Activated naive CD4-positive, alpha-beta T cell treated with Interleukin-2 at 50 U/mL for 16 hours (primary cell): ENCODE data around the gene AGRN.
"Not testable (repeated sequence)": the region's sequence is repeated elsewhere in the genome, so short reads cannot be mapped to it uniquely, and the experiment has no call there.

Experiments
- DNase-seq: peaks from one replicate; pipeline ENCODE4 v3.0.0-alpha.2; 2020

AGRN gene

DNA sequence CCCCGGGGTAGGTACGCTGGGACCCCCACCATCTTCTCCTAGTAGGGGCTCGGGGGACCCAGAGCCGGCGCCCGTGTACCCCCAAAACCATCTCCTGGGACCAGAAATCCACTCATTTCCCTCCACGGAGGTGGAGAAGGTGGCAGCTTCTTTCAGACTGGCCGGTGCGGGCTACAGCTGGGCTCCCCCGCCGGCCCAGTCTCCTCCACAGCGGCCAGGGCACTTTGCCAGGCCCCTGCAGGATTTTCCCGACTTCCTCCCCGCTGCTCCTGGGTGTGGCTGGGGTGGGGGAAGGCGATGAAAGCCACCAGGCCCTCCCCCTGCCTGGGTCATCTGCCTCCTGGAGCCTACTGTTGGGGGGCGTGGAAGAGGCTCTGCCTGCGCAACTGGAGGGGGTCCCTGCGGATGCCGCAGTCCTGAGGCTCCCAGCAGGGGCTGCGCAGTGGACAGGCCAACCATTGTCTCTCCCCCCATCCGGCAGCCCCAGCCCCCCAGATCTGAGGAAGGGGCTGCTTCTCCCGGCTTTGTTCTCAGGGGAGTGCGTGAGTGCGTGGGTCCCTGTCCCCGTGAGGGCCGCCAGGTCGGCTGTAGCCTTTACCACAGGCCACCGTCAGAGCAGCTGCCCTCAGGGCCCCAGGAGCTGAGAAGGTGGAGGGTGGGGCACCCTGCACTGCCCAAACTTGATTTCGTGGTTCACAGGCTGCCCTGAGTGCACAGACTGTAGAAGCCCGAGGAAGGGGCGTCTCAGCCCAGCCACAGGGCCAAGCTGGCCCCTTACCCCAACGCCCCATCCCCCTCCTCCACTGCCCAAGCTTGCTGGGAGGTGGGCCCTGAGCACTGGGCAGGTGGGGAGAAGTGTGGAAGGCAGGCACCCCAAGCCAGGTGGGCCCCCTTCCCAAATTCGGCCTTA lies 1.3 kb downstream of the AGRN start:
- DNase-seq, result no peak

DNA sequence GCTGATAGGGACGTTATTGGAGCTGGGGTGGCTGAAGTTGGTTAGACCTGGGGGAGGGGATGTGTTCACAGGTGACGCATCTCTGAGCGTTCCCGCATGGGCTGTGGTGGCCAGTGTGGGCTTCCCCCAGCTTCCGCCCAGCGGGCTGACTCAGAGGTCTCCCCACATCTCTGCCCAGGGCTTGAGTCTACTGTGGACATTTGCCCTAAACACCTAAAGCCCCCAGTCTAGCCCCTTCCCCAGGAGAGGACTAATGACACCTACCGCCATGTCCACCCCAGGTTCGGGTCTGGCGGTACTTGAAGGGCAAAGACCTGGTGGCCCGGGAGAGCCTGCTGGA lies 2.0 kb downstream of the AGRN start:
- no peak for DNase-seq

DNA sequence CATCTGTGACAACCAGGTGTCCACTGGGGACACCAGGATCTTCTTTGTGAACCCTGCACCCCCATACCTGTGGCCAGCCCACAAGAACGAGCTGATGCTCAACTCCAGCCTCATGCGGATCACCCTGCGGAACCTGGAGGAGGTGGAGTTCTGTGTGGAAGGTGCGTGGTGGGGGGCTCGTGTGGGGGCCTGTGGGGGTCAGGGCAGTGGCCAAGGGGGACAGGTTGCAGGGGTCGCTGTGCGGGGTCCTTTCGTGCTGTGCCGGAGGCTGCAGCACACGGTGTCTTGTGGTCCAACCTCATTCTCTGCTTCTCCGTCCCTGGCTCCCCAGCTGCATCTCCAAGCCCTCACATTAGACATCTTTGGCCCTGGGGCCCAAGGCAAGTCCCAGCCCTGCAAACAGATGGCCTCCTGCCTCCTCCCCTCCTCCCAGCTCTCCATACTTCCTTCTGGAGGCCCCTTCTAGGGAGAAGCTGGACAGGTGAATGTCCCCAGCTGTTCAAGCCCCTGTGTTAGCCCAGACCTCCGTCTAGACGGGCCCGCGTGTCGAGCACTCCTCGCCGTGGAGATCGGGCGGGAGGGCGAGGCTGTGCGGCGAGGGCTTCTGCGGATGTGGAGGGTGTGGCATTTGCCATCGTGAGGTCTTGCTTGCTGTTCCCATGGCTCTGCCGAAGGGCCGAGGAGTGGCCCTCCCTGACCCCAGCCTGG lies 2.5 kb downstream of the AGRN start:
- no peak for DNase-seq

DNA sequence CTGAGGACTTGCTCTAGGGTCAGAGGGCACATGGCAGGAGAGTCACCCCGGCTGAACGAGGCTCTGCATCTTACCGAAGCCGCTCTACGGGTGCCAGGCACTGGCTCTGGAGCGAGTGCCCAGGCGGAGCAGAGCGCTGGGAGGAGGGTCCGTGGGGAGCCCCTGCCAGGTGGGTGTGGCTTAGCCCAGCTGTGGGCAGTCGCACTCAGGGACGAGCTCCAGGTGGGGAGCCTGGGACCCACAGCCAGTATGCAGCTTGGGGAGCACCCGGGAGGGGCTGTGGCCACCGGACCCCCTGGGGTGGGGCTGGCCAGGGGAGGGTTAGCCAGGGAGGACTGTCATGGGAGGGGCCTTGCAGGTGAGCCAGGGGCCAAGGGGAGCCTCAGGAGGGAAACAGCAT lies 3.8 kb downstream of the AGRN start:
- no peak for DNase-seq

DNA sequence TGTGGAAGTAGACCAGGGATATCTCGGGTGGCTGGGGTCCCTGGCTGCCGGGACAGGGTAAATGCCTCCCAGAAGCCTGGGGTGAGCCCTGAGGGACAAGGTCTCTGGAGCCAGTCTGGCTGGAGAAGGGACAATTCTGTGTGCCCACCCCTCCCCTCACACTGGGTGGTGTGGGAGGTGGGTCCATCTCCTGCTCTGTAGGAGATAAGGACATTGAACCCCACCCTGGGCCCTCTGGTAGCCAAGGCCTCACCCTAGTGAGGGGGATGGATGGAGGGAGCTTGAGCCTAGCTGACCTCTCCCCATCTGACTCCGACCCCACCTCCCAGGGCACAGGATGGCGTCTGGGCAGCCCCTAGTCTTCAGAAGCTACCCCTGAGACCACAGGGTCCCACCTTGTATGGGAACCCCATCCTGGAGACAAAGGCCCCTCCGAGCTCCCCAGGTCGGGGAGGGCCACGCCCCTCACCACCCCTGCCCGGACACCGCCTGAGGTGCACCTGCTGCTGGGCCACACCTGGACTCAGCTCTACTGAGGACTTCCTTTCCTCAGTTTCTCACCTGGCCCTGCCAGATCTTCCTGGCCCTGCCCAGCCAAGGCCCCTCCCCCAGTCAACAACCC lies 4.3 kb downstream of the AGRN start:
- DNase-seq, result no peak

DNA sequence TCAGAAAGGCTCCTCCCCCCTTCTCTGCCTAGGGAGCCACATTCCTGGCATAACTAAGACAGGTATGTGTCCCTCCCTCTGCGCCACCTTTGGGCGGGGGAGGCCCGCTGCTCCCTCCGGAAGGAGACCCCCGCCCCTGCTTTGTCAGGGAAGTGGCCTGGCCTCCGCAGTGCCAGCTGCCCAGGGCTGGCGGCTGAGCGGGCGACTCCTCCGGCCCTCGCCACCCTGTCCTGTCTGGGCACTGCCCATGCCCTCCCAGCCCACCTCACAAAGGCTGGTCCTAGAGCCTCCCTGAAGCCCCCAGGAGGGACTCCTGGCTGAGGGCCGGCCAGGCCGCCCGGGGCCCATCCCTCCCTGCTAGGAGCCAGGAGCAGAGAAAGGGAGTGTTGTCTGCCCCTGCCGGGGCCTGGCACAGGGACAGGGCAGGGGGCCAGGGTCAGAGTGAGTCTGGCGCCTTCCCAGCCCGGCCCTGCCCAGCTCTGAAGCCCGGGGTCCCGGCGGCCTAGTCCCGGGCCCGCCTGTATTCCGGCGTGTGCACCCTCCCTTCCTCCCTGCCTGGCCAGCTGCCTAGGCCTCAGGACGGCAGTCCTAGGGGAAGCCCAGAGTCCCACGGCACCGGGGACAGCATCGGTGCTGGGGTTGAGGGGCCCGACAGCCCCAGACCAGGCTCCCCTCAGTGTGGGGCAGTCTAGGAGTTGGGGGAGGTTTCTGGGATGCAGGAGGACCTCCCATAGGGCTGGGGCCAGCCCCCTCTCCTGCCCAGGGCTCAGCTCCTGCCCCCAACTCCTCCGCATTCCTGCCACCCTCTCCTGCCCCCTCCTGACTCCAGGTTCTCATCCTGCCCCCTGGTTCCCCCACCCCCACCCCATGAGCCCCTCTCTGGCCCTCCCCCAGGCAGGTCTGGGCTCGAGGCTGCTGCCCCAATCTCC lies 5.1 kb downstream of the AGRN start:
- DNase-seq, result no peak

DNA sequence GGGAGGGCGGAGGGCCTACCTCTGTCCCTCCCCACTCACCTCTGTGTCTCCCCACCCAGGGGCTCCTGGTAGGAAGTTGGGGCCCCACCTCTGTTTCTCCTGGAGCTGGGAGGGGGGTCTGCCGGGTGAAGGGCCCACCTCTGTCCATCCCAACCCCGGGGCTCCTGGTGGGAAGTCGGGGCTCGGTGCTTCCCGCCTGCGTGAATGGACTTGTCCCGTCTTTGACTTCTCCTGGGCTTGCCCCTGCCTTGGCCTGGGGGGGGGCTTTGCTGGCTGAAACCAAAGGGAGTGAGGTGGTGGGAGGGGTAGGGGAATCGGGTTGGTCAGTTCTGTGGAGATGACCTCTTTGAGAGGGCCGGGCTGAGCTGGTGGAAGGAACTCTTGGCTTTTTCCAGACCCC lies 5.8 kb downstream of the AGRN start:
- no peak for DNase-seq

DNA sequence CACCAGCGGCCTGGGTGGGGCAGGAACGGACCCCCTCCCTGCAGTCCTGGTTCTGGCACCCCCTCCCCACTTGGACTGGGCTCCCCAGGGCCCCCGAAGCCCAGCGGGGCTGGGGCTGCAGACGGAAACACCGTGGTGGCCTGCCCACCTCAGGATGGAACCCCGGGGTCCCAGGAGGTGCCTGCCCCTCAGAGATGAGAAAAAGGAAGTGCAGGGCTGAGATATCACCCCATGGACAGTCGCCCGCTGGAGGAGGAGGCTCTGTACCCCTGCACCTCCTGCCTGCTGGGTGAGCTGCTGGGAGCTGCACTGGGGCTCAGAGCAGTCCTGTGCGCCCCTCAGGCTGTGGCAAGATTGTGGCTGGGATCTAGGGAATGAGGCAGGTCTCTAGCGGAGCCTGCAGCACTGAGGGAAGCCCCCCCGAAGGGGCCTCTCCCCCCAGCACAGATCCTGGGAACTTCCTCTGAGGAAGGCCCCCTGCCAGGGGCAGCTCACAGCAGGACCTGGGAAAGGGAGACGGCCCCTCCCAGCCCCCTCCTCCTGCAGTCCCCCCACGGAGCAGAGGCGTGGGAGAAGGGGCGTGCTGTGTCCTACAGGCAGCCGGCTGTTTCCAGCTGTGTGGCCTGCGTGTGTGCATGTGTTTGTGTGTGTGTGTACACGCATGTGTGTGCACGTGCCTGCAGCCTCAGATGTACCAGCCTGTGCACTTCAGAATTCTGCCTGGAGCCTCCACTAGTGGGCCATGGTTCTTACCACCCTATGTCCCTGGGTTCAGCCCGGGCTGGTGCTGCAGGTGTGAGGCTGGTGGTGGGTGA lies 6.9 kb downstream of the AGRN start:
- no peak for DNase-seq

DNA sequence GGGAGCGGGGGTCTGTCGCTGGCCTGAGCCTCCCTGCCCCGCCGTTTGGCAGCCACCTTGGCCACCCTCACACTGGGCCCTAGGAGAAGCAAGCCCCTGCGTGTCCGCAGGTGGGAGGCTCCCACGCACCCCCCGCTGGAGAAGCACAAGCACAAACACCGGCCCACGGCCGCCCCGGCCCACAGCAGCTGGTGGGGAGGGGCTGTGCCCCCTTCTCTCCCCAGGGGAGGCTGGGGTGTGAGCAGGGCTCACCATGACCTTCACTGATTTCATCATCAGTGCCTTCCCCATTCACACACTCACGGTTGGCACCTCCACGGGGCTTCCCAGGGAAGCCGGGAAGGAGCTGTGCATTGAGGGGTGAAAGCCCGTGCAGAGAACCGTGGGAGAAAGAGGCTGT lies 7.9 kb downstream of the AGRN start:
- DNase-seq, result no peak

DNA sequence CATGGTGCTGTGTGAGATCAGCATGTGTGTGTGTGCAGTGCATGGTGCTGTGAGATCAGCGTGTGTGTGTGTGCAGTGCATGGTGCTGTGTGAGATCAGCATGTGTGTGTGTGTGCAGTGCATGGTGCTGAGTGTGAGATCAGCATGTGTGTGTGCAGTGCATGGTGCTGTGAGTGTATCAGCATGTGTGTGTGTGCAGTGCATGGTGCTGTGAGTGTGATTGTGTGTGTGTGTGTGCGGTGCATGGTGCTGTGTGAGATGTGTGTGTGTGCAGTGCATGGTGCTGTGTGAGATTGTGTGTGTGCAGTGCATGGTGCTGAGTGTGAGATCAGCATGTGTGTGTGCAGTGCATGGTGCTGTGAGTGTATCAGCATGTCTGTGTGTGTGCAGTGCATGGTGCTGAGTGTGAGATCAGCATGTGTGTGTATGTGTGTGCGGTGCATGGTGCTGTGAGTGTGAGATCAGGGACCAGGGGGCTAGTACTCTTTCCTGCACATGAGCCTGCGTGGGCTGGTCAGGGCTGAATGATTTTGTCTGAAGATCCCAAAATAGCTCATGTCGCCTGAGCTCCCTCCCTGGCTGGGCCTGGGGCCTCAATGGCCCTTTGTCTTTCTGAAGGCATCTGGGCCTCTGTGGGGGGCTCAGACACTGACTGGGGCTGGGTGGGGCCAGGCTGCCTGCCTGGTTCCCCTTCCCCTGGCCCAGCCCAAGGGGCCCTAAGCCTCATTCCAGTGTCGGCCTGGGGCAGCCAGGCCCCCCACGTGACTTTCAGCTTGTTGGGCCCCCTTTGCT lies 11.1 kb downstream of the AGRN start:
- DNase-seq, result not testable (repeated sequence)

DNA sequence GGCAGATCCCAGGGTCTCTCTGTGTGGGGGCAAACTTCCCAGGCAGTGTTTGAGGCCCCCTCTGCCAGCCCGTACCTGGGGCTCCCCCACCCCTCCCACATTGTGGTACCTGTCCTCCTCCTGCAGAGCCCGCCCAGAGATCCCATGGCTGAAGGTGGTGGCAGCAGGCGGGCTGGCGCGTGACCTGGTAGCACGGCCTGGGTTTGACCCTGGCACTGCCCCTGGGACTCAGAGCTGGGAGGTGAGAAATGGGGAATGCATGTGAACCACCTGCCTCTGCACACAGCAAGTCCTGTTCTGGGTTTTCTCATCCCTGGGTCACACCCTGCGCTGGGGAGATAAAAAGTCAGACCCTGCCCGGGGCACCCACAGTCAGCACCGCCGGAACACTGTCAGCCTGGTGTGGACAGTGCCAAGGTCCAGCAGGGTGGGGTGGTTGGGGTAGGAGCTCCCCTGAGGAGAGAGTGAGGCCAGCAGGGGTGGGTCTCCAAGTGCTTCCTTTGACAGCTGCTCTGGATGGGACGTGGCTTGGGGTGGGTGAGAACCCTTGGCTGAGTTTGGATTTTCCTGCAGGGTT lies 11.8 kb downstream of the AGRN start:
- DNase-seq, result no peak

DNA sequence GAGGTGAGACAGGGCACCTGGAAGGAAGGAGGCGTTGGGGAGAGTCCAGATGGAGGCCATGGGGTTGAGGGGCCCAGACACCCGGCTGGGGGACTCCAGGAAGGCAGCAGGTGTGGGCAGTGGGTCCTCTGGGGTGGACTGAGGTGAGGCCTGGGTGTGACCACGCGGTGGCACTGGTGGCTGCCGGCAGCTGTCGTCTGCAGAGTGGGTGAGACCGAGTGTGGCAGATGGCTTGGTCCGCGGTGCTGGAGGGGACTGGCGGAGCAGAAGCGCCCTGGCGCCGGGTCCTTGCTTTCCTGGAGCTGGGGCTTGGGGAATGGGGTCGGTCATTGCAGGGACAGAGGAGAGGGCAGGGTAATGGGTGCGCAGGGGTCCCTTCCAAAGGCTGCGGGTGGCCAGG lies 12.5 kb downstream of the AGRN start:
- no peak for DNase-seq

DNA sequence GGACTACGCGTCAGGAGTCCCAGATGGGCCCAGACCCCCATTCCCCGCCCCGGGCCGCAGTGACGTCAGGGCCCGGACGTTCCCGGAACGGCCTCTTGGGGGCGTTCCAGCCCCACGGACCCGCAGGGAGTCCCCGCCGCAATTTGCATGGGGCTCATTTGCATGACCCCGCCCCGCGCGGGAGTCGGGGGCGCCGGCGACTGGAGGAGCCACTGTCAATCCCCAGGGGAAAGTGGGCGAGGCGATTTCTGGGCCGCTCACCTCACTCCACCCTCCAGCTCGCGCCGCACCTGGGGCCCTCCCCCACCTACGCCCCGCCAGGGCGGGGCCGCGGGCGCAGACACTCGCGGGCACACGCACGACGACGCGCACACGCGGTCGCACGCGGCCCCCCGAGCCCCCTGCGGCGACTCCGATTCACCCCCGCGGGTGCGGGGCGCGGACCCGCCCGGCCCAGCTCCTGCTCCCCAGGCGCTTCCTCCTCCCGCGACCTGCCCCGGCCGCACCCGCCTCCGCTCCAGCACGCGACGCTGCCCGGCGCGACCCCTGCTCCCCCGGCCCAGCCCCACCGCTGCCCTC lies 13.2 kb downstream of the AGRN start:
- DNase-seq, result peak; percentile 90

DNA sequence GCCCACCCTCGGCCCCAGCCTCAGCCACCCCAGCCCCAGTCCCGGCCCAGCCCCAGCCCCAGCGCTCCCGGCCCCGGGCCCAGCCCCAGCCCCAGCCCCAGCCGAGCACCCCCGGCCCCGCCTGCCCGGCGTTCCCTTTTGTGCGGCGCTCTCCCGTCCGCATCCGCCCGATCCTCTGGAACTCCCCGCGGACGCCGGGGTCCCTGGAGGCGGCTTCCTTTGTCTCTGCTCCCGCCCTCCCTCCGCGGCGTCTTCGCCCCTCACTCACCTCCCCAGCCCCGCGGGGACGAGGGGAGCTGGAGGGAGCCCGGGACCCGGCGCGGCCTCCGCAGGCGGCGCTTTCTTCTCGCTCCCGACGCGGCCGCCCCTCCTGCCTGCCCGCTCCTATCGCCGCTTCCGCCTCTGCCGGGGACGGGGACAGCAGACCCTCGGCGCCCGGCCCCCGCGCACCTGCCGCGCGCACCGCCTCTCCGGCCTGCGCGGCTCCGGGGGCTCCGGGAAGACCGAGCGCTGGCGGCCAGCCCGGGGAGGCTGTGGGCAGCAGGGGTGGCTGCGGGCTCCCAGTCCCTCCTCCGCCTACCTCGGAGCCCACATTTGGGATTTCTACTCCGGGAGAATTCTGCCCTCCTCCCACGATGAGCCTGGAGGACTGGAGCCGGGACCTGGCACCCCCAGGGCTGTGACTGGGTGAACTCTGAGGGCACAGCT lies 14.0 kb downstream of the AGRN start:
- no peak for DNase-seq

DNA sequence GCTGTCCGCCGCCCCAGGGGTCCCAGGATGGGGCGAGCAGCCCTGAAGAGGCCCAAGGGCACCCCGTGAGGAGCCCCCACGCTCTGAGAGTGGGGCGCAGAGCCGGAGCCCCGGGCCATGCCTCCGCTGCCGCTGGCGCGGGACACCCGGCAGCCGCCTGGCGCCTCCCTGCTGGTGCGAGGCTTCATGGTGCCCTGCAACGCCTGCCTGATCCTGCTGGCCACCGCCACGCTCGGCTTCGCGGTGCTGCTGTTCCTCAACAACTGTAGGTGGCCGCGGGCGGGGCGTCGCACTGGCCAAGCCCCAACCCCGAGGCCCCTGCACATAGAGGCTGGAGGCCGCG lies 14.5 kb downstream of the AGRN start:
- DNase-seq, result no peak

DNA sequence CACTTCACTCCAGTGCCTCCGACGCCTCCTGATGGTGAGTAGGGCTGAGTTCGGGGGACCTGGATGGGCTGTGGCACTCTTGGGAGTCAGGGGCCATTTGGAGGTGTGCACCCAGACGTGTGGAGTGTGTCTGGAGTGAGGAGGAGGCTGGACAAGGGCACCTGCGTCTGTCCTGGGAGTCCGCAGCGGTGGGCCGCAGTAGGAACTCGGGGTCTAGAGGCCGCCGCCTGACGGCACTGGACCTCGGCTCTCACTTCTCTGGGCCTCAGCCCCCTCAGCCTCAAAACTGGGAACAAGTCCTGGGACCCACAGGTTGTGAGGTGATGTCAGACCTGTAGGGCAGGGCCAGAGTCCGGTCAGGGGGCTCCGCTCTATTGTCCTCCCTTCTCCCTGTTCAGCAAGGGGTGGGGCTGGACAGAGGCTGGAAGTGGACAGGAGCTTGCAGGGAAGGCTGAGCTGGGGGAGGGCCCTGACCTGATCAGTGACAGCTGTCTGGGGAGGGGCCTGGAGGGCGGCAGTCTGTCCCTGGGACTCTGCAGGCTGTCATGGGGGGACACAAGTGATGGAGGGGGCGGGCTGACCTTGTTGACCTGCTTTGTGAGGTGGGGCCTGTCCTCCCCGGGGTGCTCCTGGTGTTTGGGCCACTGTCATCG lies 15.5 kb downstream of the AGRN start:
- no peak for DNase-seq

DNA sequence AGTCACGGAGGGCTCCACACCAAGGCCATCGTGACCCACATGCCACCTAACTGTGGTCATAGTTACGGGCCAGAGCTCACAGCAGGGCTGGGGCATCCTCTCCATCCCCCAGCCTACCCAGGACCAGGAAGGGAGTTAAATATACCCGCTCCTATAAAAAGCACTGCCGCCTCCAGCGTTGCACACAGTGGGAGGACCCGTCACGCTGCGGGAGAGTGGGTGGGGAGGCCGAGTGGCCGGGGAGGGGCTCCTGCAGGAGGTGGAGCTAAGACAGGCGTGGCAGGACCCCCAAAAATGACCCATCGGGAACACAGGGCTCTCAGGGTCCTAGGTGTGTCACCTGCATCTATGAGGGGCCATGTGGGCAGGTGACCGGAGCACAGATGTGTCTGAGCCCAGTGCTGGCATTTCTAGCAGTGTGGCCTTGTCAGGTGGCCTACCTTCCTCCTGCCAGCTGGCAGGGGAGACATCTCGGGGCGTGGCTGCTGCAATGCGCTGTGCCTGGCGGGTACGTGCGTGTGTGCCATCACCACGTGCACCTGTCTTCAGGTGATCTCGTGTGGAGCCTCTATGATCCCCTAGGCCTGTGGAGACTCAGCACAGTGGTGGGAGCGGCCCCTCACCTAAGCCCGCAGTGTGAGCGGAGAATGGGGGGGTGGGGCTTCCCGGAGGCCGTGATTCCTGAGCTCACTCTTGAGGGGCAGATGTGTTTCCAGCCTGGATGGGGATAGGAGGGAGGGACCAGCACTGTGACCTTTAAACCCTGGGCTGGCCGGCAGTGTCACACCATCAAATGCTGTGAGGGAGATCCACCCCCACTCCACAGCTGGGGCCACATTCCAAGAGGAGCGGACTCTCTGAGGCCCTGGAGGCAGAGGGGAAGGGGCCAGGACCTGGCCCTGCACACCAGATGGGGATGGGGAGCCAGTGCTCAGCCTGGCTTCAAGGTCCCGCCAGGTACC lies 17.7 kb downstream of the AGRN start:
- no peak for DNase-seq

DNA sequence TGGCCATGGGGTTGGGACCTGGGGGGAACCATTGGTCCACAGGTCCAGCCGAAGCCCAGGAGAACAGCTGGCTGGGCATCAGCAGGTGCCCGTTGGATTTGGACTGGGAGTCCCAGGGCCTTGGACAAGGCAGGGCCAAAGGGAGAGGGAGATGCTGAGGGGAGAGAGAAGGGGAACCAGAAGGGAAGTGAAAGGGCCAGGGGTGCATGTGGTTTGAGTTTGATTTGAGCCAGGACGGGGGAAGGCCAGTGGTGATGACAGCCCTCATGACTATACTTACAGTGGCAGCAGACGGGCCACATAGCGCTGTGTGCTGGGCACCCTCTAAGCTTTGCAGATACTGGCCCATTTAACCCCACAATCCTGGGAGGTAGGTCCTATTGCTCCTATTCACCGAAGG lies 18.8 kb downstream of the AGRN start:
- DNase-seq, result no peak
